Fibroblast of skin of back (primary cell): Measurements from ENCODE around the gene LAMC3.

Source experiments
- DNase-seq: peaks from one replicate; pipeline ENCODE4 v3.0.0-alpha.2; 2013

Gene LAMC3

DNA sequence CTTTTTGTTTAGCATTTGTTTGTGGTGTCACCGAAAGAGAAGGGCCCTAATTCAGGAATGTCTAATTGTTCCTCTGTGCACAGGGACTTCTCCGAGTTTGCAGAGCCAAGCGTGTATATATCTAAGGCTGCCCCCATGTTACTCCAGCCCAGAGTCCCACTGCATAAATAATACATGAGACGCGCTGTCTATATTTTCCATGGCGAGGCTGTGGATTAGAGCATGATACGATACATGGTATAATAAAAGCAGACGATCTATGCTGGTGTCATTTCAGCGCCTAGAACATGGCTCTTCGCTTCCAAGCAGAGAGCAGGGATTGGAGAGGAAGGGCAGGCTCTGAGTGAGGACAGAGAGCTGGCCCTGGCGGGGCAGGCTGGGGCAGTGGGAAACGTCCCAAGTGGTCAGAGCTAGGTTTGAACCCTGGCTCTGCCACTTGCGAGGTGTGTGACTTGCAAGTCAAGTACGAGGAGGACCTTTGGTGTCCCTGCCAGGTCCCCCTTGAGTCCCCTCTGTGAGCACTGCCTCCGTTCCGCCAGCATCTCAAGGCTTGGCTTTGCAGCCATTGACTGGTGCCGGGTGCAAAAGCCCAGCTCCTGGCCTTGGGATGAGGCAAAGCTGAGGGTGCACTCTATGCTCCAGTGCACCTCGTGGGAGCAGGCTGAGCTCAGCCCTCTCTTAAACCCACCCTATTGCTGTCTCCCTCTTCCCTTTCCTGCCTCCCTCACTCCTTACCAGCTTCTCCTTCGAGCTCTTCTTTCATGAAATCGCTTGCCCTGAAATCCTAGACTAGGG lies 29.2 kb upstream of the LAMC3 start:
- DNase-seq: no peak

DNA sequence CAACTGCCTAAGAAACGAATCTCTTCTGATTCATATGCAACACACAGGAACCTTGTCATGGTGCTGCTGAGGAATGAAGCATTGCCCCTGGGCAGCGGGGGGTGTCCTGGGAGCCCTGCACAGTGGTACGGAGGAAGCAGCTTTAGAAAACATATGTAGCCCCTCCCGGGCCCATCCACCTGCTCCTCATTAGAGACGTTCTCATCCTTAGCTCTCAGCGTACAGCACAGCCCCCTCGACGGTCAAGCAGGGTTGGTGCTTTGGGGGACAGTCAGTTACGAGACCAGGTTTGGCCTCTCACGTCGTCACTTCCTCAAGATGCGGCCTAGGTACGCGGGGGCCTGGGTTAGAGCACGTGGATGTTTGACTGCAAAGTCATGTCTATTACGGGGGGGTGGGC lies 28.4 kb upstream of the LAMC3 start:
- no peak for DNase-seq

DNA sequence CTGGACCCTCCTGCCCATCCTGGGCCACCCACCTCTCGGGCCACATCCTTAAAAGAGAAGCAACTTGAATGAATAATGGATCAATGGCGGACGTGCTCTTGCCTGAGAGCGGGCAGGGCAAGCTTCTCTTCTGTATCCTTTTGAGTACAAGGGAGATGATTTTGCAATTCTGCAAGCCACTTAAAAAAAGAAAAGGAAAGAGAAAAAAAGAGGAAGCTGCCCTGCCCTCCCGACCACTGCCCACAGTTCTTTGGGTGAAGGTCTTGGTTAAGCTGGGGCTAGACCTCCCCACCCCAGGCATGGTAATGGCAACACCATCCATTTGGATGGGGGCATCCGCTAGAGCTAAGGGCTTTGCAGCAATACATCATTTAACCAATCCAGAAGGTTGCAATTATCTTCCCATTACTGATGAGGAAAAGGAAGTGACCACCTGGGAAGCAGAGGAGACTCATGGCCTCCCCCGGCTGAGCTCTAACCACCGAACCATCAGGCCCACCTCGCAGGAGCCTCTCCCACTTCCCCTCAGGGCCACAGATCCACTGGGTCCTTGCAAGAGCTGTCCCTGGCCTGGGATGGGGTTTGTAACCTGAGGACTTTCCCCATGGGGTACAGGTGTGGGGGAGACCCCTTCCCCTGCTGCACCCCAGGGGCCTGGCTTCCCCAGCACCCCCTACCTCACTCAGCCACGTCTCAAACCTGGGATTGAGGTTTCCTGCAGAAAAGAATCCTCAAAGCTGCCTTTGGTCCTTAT lies 27.8 kb upstream of the LAMC3 start:
- DNase-seq: no peak

DNA sequence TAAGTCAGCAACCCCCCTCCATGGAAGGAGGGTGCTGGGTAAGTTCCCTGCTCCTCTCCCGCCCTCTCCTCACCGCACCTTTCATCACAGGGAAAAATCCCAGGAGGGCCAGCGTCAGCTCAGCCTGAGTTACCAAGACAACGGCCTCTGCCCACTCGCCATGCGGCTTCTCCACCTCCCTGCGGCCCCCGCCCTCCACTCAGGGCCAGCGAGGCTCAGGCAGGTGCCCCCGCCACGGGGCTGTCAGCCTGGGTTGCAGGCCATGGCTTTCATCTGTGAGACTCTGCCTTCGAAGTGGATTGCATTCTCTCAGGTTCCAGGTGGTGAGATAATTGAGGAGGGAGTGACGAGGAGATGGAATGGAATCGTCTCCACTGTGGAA lies 27.2 kb upstream of the LAMC3 start:
- no peak for DNase-seq

DNA sequence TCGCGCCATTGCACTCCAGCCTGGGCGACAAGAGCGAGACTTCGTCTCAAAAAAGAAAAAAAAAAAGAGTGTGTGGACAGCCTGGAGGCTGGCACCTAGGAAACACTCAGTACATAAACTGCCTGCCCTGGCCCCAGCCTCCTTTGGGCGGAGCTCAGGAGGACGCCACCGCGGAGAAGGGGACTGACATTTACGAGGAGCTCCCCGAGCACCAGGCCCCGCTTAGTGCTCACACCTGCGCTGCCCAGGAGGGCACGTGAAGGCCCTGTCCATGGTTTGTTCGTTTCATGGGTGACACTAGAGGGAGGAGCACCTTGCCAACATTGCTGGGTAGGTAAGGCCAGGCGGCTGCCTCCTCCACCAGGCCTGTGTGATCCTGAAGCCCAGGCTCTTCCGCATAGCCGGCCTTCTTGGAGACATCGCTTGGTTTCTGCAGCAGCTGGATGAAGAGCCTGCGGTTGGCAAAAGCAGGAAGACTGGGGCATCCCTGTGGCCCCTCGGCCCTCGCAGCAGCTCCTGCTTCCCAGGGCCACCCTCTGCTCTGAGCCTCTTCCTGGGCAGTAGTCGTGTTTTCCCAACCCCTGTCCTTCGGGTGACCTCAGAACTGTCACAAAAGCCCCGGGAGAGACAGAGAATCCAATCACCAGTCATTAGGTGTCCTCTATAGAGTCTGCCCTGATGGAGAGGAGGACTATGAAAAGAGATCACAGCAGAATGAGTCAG lies 26.2 kb upstream of the LAMC3 start:
- DNase-seq: no peak

GRCh38 chr9:130983359-130983670 lies 25.7 kb upstream of the LAMC3 start:
- no peak for DNase-seq

GRCh38 chr9:130983970-130984369 lies 25.0 kb upstream of the LAMC3 start:
- DNase-seq: no peak

DNA sequence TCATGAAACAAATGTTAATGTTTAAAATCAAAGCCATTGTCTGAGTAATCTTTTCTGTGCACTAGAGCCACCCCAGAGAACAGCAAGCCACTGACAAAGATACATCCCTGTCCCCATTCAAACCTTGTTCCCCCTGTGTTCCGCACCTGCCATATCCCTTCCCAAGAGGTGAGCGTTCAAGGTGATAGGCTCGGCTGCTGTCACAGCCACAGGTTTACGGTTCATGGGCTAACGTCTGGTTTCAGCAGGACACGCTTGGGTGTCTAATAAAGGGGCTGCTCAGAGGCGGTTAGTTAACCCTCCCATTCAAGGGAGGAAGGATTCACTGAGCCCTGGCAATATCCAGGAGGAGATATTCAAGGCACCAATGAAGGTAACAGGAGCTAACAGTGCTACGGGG lies 24.5 kb upstream of the LAMC3 start:
- DNase-seq: no peak

DNA sequence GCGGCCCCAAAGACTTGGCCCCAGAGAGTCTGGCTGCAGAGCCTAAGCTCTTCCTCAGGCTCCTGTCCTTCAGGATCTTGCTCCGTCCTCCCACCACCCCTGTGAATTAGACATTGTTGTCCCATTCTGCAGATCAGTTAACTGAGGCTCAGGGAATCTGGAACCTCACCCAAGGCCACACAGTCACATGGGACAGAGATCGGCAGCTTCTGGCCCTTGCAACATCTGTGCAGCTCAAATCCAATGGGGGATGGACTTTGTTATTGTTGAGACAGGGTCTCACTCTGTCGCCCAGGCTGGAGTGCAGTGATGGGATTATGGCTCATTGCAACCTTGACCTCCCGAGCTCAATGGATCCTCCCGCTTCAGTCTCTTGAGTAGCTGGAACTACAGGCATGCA lies 23.9 kb upstream of the LAMC3 start:
- no peak for DNase-seq

GRCh38 chr9:130985606-130986162 lies 23.3 kb upstream of the LAMC3 start:
- no peak for DNase-seq

DNA sequence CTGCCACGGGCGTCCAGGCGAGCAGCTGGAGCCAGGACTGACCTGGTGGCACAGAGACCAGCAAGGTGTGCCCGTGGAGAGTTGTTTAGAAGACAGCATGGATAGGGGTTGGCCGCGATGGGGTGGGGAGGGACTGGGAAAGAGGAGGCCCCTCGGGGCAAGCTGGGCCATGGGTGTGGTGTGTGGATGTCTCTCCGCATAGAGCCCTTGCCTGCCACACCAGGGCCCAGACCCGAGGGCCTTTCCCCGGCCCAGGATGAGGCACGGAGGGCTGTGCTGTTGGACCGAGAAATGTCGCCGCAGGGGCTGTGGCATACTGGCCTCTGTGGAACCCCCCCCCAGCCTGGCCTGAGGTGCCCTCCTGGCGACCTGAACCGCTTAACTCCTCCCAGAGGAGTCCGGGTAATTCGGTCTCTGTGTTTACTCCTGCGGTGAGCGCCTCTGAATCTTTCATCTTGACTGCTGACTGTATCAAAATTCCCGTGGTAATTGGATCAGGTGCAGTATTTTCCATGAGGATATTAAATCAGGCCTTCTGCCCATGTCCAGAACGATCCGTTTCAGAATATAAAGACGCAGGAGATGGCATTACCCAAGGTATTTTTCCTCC lies 22.5 kb upstream of the LAMC3 start:
- DNase-seq: no peak

- no peak for DNase-seq
Measured at GRCh38 chr9:130987054-130987453, 21.9 kb upstream of the LAMC3 start.

GRCh38 chr9:130987738-130988399 lies 21.1 kb upstream of the LAMC3 start:
- no peak for DNase-seq

- no peak for DNase-seq
Measured at GRCh38 chr9:130988400-130988747, 20.6 kb upstream of the LAMC3 start.

GRCh38 chr9:130988905-130989304 lies 20.1 kb upstream of the LAMC3 start:
- DNase-seq: no peak

- no peak for DNase-seq
Measured at GRCh38 chr9:130989391-130989790, 19.6 kb upstream of the LAMC3 start.

- DNase-seq: no peak
Measured at GRCh38 chr9:130989891-130990290, 19.1 kb upstream of the LAMC3 start.

DNA sequence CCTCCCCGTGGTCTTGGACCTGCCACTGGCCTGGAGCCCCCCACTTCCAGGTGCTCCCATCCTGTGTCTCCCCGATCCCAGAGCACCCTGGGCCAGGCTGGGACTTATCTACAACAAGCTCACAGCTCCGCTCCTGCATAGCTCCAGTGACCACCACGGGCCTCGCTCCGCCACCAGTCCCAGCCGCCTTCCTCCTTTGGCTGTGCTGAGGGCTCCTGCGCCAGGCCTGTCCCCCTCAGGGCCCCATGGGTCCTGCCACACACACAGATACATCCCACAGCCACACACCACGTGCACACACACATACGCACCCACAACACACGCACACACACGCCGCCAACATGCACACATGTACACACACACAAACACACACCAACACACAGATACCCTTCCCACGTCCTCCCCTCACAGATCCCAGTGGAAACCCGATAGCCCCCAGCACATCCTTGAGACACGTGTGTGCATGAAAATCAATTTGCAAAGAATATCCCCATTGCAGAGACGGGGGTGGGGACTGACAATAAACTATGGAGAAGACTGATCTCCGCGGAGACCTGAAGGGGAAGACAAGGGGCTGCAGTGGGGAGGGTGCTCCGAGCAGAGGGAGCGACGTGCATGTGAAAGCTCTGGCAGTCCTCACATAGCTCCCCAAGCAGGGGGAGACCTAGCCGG lies 18.5 kb upstream of the LAMC3 start:
- no peak for DNase-seq

GRCh38 chr9:130990978-130991777 lies 17.8 kb upstream of the LAMC3 start:
- no peak for DNase-seq

GRCh38 chr9:130991778-130992681 lies 16.9 kb upstream of the LAMC3 start:
- no peak for DNase-seq
